ENCODE results near the gene TKTL2.
"Not testable (repeated sequence)": the region's sequence is repeated elsewhere in the genome, so short reads cannot be mapped to it uniquely, and the experiment has no call there.

Gene TKTL2

GRCh38 chr4:163447481-163447880 lies 26.1 kb downstream of the TKTL2 start:
- DNase-seq (ENCODE audit: low read depth in 2 of 2): no peak

- not testable (repeated sequence) for DNase-seq (ENCODE audit: low read depth in 2 of 2)
These were observed 26.5 kb downstream of the TKTL2 start for GRCh38 chr4:163447023-163447422.

DNA sequence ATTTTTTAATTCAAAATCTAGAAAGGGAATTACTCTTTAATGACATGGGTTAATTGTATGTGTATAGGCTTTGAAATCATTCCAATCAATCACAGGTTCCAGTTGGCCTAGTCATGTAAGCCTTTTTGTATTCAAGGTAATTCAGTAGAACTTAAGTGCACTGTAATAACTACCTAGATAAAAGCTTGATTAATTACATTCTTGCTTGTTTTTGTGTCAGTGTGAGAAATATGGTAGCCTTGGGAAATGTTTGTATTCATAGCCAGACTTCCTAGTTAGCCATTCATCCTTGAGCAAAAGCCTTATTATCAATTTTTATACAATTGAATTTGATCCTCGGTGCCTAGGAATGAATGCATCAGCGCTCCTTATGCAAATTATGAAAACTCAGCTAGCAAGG lies 33.5 kb downstream of the TKTL2 start:
- no peak for DNase-seq (ENCODE audit: low read depth in 2 of 2)

Measured in stimulated activated CD4-positive, alpha-beta T cell treated with anti-CD3 and anti-CD28 coated beads, Interleukin-12 subunit alpha, Interleukin-12 subunit beta, amount 100 ng/mL, for 24 hours (primary cell).